ENCODE data around the gene DET1. TPM values are rescaled to one million over a fixed set of nuclear protein-coding genes. Genes with fewer than 3 reads are reported as not detected.

The DET1 gene
- total RNA-seq, 1 experiment from 2014 or later, result 6.6 TPM

- no CpG with 5 or more reads among the region's 3 CpGs for WGBS (ENCODE audit: extremely low coverage, insufficient read length, low lambda C conversion rate)
Measured at GRCh38 chr15:88512078-88512477, 34.4 kb downstream of the DET1 start.

More at GRCh38 chr15:88512078-88512477, 34.4 kb downstream of the DET1 start:
- no peak overlapping the region for H3K23ac ChIP-seq (ENCODE audit: insufficient read length, low read depth, low read length)
- no peaks in the 10 kb centered on the region for H3K79me1 ChIP-seq (ENCODE audit: insufficient read depth, low read depth, low read length, poor library complexity, severe bottlenecking)
- H2AFZ ChIP-seq (ENCODE audit: low read length), result no peak overlapping the region
- no peak overlapping the region for H4K8ac ChIP-seq (replicated peaks; ENCODE audit: insufficient read length, low read depth, low read length)
- no peaks in the 10 kb centered on the region for H3K79me2 ChIP-seq (ENCODE audit: insufficient read depth, low read length)
- Mint-ChIP-seq H3K4me3 (no peak overlapping the region), H3K9me3 (no peaks in the 10 kb centered on the region), H3K27ac (no peak overlapping the region), H3K36me3 (ENCODE audit: insufficient read depth in 1 of 3, low read depth in 3 of 3) (peaks cover 7 to 27% (median 23%) of the 10 kb centered on the region in 3 experiments; a peak in 5 of 7 replicates), H3K4me1 (no peaks in the 10 kb centered on the region), H3K27me3 (ENCODE audit: low read depth) (no peaks in the 10 kb centered on the region)
- no peak for DNase-seq
- no peak overlapping the region for H3K18ac ChIP-seq (ENCODE audit: insufficient read length, low read depth, low read length)
- H3T11ph ChIP-seq (ENCODE audit: low read length), result no peak overlapping the region
- H3K56ac ChIP-seq (ENCODE audit: insufficient read length, low read depth, low read length), result no peak overlapping the region
- no peak overlapping the region for H3K27ac ChIP-seq (ENCODE audit: insufficient read length, low read depth, low read length)
- no peak overlapping the region for H2AK5ac ChIP-seq (ENCODE audit: insufficient read length, low read length)
- H3K23me2 ChIP-seq (ENCODE audit: insufficient read length, low read depth, low read length, poor library complexity, severe bottlenecking), result no peaks in the 10 kb centered on the region
- TF ChIP-seq CTCF (conservative IDR thresholded peaks at IDR 0.05), result no peak
- H2BK120ac ChIP-seq (ENCODE audit: low read depth, low read length, poor library complexity, severe bottlenecking), result no peak overlapping the region
- no peaks in the 10 kb centered on the region for H3K27me3 ChIP-seq (ENCODE audit: insufficient read depth, low read length)
- no peaks in the 10 kb centered on the region for H4K20me1 ChIP-seq (ENCODE audit: control insufficient read depth, insufficient read depth, insufficient read length)
- H2BK15ac ChIP-seq (ENCODE audit: low read depth, low read length), result no peak overlapping the region
- H4K5ac ChIP-seq (ENCODE audit: insufficient read length, low read depth, low read length), result no peak overlapping the region
- no peak overlapping the region for H2BK20ac ChIP-seq (ENCODE audit: low read depth, low read length, poor library complexity, severe bottlenecking)
- H3K4me2 ChIP-seq (ENCODE audit: insufficient read depth, insufficient read length, low read length), result no peak overlapping the region
- H3K14ac ChIP-seq (ENCODE audit: insufficient read depth, low read length), result no peak overlapping the region
- no peaks in the 10 kb centered on the region for H3K9me3 ChIP-seq (ENCODE audit: control insufficient read depth, low read depth, low read length)
- no peak overlapping the region for H2BK5ac ChIP-seq (ENCODE audit: insufficient read length, low read length)
- H3K4ac ChIP-seq (ENCODE audit: low read depth, low read length), result no peak overlapping the region
- H2BK12ac ChIP-seq (ENCODE audit: insufficient read length, low read depth, low read length), result no peak overlapping the region
- no peak overlapping the region for H4K91ac ChIP-seq (ENCODE audit: insufficient read length, low read depth, low read length)
- H3K9ac ChIP-seq (ENCODE audit: extremely low read depth, insufficient read length, low read length), result no peak overlapping the region
- H3K4me1 ChIP-seq (ENCODE audit: insufficient read depth, low read length), result no peaks in the 10 kb centered on the region

Measured in H9 (cell line).